Mucosa of descending colon (tissue), 3 donors: ENCODE measurements around the gene RHOBTB1. TPM values are rescaled to one million over a fixed set of nuclear protein-coding genes. Genes with fewer than 3 reads are reported as not detected.
"Not testable (repeated sequence)": the region's sequence is repeated elsewhere in the genome, so short reads cannot be mapped to it uniquely, and the experiment has no call there.

Source experiments
- ATAC-seq: fragments of 200-7000 bp; cut with Tn5 transposase; one replicate; pipeline ENCODE4 v1.9.1; 2020; ENCODE audit warnings: mild to moderate bottlenecking, moderate library complexity
- DNase-seq, 3 donors: peaks; one replicate each; pipeline ENCODE4 v3.0.0-alpha.2; 2020
- H3K36me3 ChIP-seq: fragments of 200-600 bp; one replicate; pipeline ENCODE4 v1.8.0; 2021; ENCODE audit warnings: low read depth, mild to moderate bottlenecking
- H3K4me1 ChIP-seq: fragments of 200-600 bp; one replicate; pipeline ENCODE4 v1.8.0; 2021; ENCODE audit warnings: low read depth, mild to moderate bottlenecking
- H3K4me3 ChIP-seq: fragments of 200-600 bp; one replicate; pipeline ENCODE4 v1.8.0; 2021; ENCODE audit warnings: mild to moderate bottlenecking
- H3K9me3 ChIP-seq: fragments of 200-600 bp; one replicate; pipeline ENCODE4 v1.8.0; 2021; ENCODE audit warnings: mild to moderate bottlenecking
- CTCF ChIP-seq: fragments of 200-600 bp; IDR thresholded peaks from one replicate; pipeline ENCODE4 v1.8.0; 2022; ENCODE audit warnings: antibody characterized with exemption, mild to moderate bottlenecking
- intact Hi-C, 2 donors: fragments of 100-400 bp; cut with DNase I in 1 of 2; cut with micrococcal nuclease in 1 of 2; formaldehyde crosslinking; loops; one replicate each; pipeline versions ENCODE4 v1.11.0 to v1.11.1; 2022; cut with DNase I, micrococcal nuclease
- total RNA-seq, 3 donors: library from RNA; stranded (reverse); fragmentation: NEBNext Ultra II Directional in 2 of 3; extraction: Animal tissue kit (Norgen Biotek cat#: 25700) in 2 of 3; gene quantifications; one replicate each; pipeline versions ENCODE4 v1.2.1 to v1.2.4, GENCODE V29; 2021 to 2023
- donor health status: DM: no; HTN: no; CAD: no; lungs with moderate emphysema.
- donor health status: DM: no; HTN: no; CAD: no.
- donor health status: DM: no; HTN: yes; CAD: no.

The RHOBTB1 gene
- total RNA-seq, 3 donors from 2014 or later, result 5.8 to 8.0 (median 6.9) TPM

- no peaks in the 10 kb centered on the region for H3K36me3 ChIP-seq
- H3K4me3 ChIP-seq, result no peak overlapping the region
- H3K9me3 ChIP-seq, result no peaks in the 10 kb centered on the region
- DNase-seq (no peak), ATAC-seq (no peak)
- TF ChIP-seq CTCF, result no peak
- no peaks in the 10 kb centered on the region for H3K4me1 ChIP-seq
- intact Hi-C loops, result no loop called here
Measured at GRCh38 chr10:60848680-60849079, 95.3 kb downstream of the RHOBTB1 start.

GRCh38 chr10:60848126-60848525 lies 95.9 kb downstream of the RHOBTB1 start:
- H3K4me3 ChIP-seq, result no peak overlapping the region

GRCh38 chr10:60846173-60846572 lies 97.8 kb downstream of the RHOBTB1 start:
- no peak for TF ChIP-seq CTCF
- DNase-seq (no peak), ATAC-seq (no peak)
- H3K4me3 ChIP-seq, result no peak overlapping the region
- no peaks in the 10 kb centered on the region for H3K36me3 ChIP-seq
- no peaks in the 10 kb centered on the region for H3K4me1 ChIP-seq
- intact Hi-C loops, result no loop called here
- no peaks in the 10 kb centered on the region for H3K9me3 ChIP-seq

More at GRCh38 chr10:60848126-60848525, 95.9 kb downstream of the RHOBTB1 start:
- TF ChIP-seq CTCF, result no peak
- Histone ChIP-seq H3K36me3 (no peaks in the 10 kb centered on the region), H3K9me3 (no peaks in the 10 kb centered on the region), H3K4me1 (no peaks in the 10 kb centered on the region)
- DNase-seq (peak in 1 of 3 donors; percentile 10), ATAC-seq (no peak)
- intact Hi-C loops, result no loop called here

GRCh38 chr10:60845038-60845437 lies 98.9 kb downstream of the RHOBTB1 start:
- Histone ChIP-seq H3K4me1 (no peaks in the 10 kb centered on the region), H3K36me3 (no peaks in the 10 kb centered on the region), H3K4me3 (no peak overlapping the region), H3K9me3 (no peaks in the 10 kb centered on the region)
- no peak for DNase-seq
- intact Hi-C loops, result no loop called here
- ATAC-seq, result no peak
- TF ChIP-seq CTCF, result no peak

GRCh38 chr10:60842694-60843093 lies 101.3 kb downstream of the RHOBTB1 start:
- TF ChIP-seq CTCF, result no peak
- DNase-seq (no peak), ATAC-seq (no peak)
- Histone ChIP-seq H3K4me1 (no peaks in the 10 kb centered on the region), H3K36me3 (no peaks in the 10 kb centered on the region), H3K4me3 (no peak overlapping the region), H3K9me3 (no peaks in the 10 kb centered on the region)
- intact Hi-C loops, result no loop called here

GRCh38 chr10:60841227-60841626 lies 102.8 kb downstream of the RHOBTB1 start:
- H3K4me3 ChIP-seq, H3K4me1 ChIP-seq, H3K9me3 ChIP-seq, intact Hi-C loops, DNase-seq, H3K36me3 ChIP-seq, ATAC-seq: not testable (repeated sequence)
